Epithelial cell of esophagus (primary cell): ENCODE results near the gene PLD6.
"Not testable (repeated sequence)": the region's sequence is repeated elsewhere in the genome, so short reads cannot be mapped to it uniquely, and the experiment has no call there.

Experiments used
- DNase-seq: peaks from one replicate; pipeline ENCODE4 v3.0.0; 2010; ENCODE audit warnings: low read depth
- H3K4me3 ChIP-seq: 2 replicates; pipeline ENCODE4 v1.5.1; 2011; ENCODE audit warnings: mild to moderate bottlenecking, low read length, control low read depth
- CTCF ChIP-seq: IDR thresholded peaks from 2 replicates; pipeline ENCODE4 v1.5.1; 2011; ENCODE audit warnings: low read depth, mild to moderate bottlenecking, low read length, control low read depth, inconsistent platforms; ENCODE audit not compliant: insufficient read depth; ENCODE audit errors: missing control alignments

Gene PLD6

GRCh38 chr17:17200831-17201230 lies 5.3 kb downstream of the PLD6 start:
- no peak overlapping the region for H3K4me3 ChIP-seq
- TF ChIP-seq CTCF, result no peak
- no peak for DNase-seq

- DNase-seq, result no peak
- TF ChIP-seq CTCF, result no peak
These were observed 5.8 kb downstream of the PLD6 start for GRCh38 chr17:17200311-17200710.

GRCh38 chr17:17198281-17198680 lies 7.9 kb downstream of the PLD6 start:
- no peak for DNase-seq
- no peak overlapping the region for H3K4me3 ChIP-seq
- no peak for TF ChIP-seq CTCF

More at GRCh38 chr17:17200311-17200710, 5.8 kb downstream of the PLD6 start:
- H3K4me3 ChIP-seq, result no peak overlapping the region

GRCh38 chr17:17196776-17197175 lies 9.4 kb downstream of the PLD6 start:
- DNase-seq, result no peak
- TF ChIP-seq CTCF, result no peak
- H3K4me3 ChIP-seq, result no peak overlapping the region

GRCh38 chr17:17195466-17195865 lies 10.7 kb downstream of the PLD6 start:
- not testable (repeated sequence) for H3K4me3 ChIP-seq, DNase-seq

- no peak for TF ChIP-seq CTCF
- no peak for DNase-seq
- H3K4me3 ChIP-seq, result no peak overlapping the region
These were observed 14.2 kb downstream of the PLD6 start for GRCh38 chr17:17191961-17192381.

GRCh38 chr17:17191346-17191792 lies 14.8 kb downstream of the PLD6 start:
- no peak for TF ChIP-seq CTCF
- H3K4me3 ChIP-seq, result no peak overlapping the region
- DNase-seq, result no peak
